Stomach (tissue), 4 donors: ENCODE data around the gene GPR176.

Experiments used
- CTCF ChIP-seq, 7 experiments: fragments of 450-650 bp in 4 of 7; fragments of 200-600 bp in 3 of 7; sonication (generic) in 3 of 7; IDR thresholded peaks; one replicate each; pipeline ENCODE4 v1.5.1; 2016 to 2019; ENCODE audit warnings: antibody characterized with exemption in 7 of 7, control low read depth in 2 of 7, mild to moderate bottlenecking in 1 of 7
- POLR2A ChIP-seq, 4 donors: fragments of 450-650 bp; IDR thresholded peaks; one replicate each; pipeline ENCODE4 v1.6.1; 2016; ENCODE audit warnings: antibody characterized with exemption in 4 of 4, control low read depth in 2 of 4, mild to moderate bottlenecking in 1 of 4, moderate library complexity in 1 of 4
- POLR2AphosphoS5 ChIP-seq, 3 donors: sonication (generic); formaldehyde crosslinking; IDR thresholded peaks; one replicate each; pipeline ENCODE4 v1.6.1; 2016; ENCODE audit warnings: antibody characterized with exemption in 3 of 3

- TF ChIP-seq CTCF (IDR thresholded peaks at IDR 0.05) (no peak), POLR2A (IDR thresholded peaks at IDR 0.05) (no peak), POLR2AphosphoS5 (IDR thresholded peaks at IDR 0.05) (no peak)
These were observed 132.6 kb downstream of the GPR176 start for GRCh38 chr15:39787479-39787878.
